Colonic mucosa (tissue), 4 donors: ENCODE results near the gene GOLGB1. TPM values are rescaled to one million over a fixed set of nuclear protein-coding genes. Genes with fewer than 3 reads are reported as not detected.

Experiments
- DNase-seq: peaks from one replicate; pipeline ENCODE4 v3.0.0-alpha.2; 2020
- H3K27ac ChIP-seq: fragments of 200-600 bp; one replicate; pipeline ENCODE4 v1.8.0; 2021
- H3K27me3 ChIP-seq: fragments of 200-600 bp; one replicate; pipeline ENCODE4 v1.8.0; 2021
- H3K36me3 ChIP-seq: fragments of 200-600 bp; one replicate; pipeline ENCODE4 v1.8.0; 2021
- H3K4me1 ChIP-seq: fragments of 200-600 bp; one replicate; pipeline ENCODE4 v1.8.0; 2021; ENCODE audit warnings: mild to moderate bottlenecking
- H3K4me3 ChIP-seq: fragments of 200-600 bp; one replicate; pipeline ENCODE4 v1.8.0; 2021
- H3K9ac ChIP-seq, 2 donors: one replicate each; pipeline ENCODE4 v1.7.0; 2013; ENCODE audit warnings: control low read depth in 2 of 2, low read depth in 2 of 2, low read length in 2 of 2
- H3K9me3 ChIP-seq: fragments of 200-600 bp; one replicate; pipeline ENCODE4 v1.8.0; 2021
- CTCF ChIP-seq: fragments of 200-600 bp; IDR thresholded peaks from one replicate; pipeline ENCODE4 v1.8.0; 2022; ENCODE audit warnings: antibody characterized with exemption, mild to moderate bottlenecking
- intact Hi-C: fragments of 100-400 bp; cut with DNase I; formaldehyde crosslinking; loops from one replicate; pipeline ENCODE4 v1.14.1; 2022
- total RNA-seq, 2 donors: library from RNA; stranded (reverse); fragmentation: NEBNext Ultra II Directional in 1 of 2; extraction: Animal tissue kit (Norgen Biotek cat#: 25700) in 1 of 2; gene quantifications; one replicate each; pipeline ENCODE4 v1.2.1, GENCODE V29; 2021
- donor health status: healthy.
- donor health status: DM: no; HTN: no; CAD: no.
- donor health status: DM: no; HTN: no; CAD: no.

Gene GOLGB1
- total RNA-seq, 2 donors from 2014 or later: 47.2 to 75.6 TPM

GRCh38 chr3:121724130-121724529 lies 25.4 kb downstream of the GOLGB1 start:
- intact Hi-C loops: no loop called here
- H3K9ac ChIP-seq: no peak overlapping the region

GRCh38 chr3:121723485-121723884 lies 26.1 kb downstream of the GOLGB1 start:
- Histone ChIP-seq H3K9me3 (no peaks in the 10 kb centered on the region), H3K9ac (no peak overlapping the region), H3K27ac (no peak overlapping the region), H3K36me3 (peaks cover 30% of the 10 kb centered on the region), H3K4me3 (no peak overlapping the region), H3K27me3 (no peaks in the 10 kb centered on the region), H3K4me1 (no peaks in the 10 kb centered on the region)
- no peak for DNase-seq
- intact Hi-C loops: no loop called here
- no peak for TF ChIP-seq CTCF

More at GRCh38 chr3:121724130-121724529, 25.4 kb downstream of the GOLGB1 start:
- no peaks in the 10 kb centered on the region for H3K9me3 ChIP-seq
- TF ChIP-seq CTCF: no peak
- no peak overlapping the region for H3K27ac ChIP-seq
- no peaks in the 10 kb centered on the region for H3K4me1 ChIP-seq
- H3K4me3 ChIP-seq: no peak overlapping the region
- no peak for DNase-seq
- peaks cover 30% of the 10 kb centered on the region for H3K36me3 ChIP-seq
- no peaks in the 10 kb centered on the region for H3K27me3 ChIP-seq

GRCh38 chr3:121722411-121722810 lies 27.1 kb downstream of the GOLGB1 start:
- H3K4me1 ChIP-seq: no peaks in the 10 kb centered on the region
- H3K4me3 ChIP-seq: no peak overlapping the region
- H3K27me3 ChIP-seq: no peaks in the 10 kb centered on the region
- DNase-seq: no peak
- intact Hi-C loops: no loop called here
- no peak overlapping the region for H3K9ac ChIP-seq
- TF ChIP-seq CTCF: no peak
- H3K27ac ChIP-seq: no peak overlapping the region
- peaks cover 30% of the 10 kb centered on the region for H3K36me3 ChIP-seq
- no peaks in the 10 kb centered on the region for H3K9me3 ChIP-seq

GRCh38 chr3:121720163-121720562 lies 29.4 kb downstream of the GOLGB1 start:
- no peaks in the 10 kb centered on the region for H3K27me3 ChIP-seq
- H3K4me1 ChIP-seq: no peaks in the 10 kb centered on the region
- no peaks in the 10 kb centered on the region for H3K9me3 ChIP-seq
- no peak for TF ChIP-seq CTCF
- intact Hi-C loops: no loop called here
- no peak overlapping the region for H3K27ac ChIP-seq
- no peak overlapping the region for H3K4me3 ChIP-seq
- no peak for DNase-seq
- H3K9ac ChIP-seq: no peak overlapping the region
- peaks cover 26% of the 10 kb centered on the region for H3K36me3 ChIP-seq

GRCh38 chr3:121719423-121719822 lies 30.1 kb downstream of the GOLGB1 start:
- Histone ChIP-seq H3K4me3 (no peak overlapping the region), H3K27ac (no peak overlapping the region), H3K4me1 (no peaks in the 10 kb centered on the region), H3K9me3 (no peaks in the 10 kb centered on the region), H3K27me3 (no peaks in the 10 kb centered on the region), H3K9ac (no peak overlapping the region), H3K36me3 (peaks cover 26% of the 10 kb centered on the region)
- intact Hi-C loops: no loop called here
- no peak for DNase-seq
- no peak for TF ChIP-seq CTCF
